ENCODE measurements around the gene ARHGEF28.

ARHGEF28 gene

DNA sequence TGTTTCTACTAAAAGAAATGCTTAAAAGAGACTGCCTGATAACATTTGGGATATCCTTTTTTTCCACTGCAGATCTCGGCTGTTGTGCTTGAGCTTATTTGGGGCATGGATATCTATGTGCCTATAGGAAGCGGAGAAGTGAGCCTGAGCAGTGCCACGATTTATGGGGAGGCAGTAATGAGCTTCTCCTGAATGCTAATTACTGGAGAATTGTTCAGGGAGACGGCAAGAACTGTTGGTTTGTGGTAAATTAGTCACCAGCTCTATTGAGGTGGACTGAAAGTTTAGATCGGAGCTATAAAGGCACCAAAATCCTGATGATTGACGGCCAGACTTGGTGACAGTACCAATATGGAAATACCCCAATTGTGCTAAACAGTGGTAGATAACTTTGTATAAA, 186.5 kb downstream of the ARHGEF28 start:
- no peak for DNase-seq

DNA sequence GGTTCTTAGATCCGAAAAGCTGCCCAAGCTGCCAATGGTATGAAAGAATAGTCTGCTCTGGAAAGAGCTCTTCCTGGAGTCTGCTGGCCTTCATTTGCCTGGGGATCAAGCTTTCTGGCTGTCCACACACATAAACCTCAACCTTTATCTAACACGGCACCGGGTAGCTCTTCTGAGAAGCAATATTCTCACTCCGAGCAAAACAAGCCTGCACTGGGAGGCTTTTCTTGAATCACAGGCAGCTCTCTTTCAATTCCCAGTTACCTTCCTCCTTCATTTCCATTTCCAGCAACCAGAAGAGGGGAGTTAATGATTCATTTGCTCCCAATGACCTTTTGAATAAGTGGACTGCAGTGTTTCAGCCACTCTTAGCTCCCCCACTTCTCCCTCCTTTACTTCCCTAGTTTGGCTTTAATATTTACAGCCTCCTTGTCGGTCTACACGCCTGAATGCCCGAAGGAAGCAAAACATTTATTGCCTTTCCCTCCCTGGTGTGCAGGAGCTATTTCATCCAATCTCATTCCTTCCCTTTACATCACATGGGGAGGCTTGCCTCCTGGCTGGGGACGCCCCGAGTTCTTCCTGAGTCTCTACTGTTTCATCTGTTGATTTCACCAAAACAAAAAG, 187.1 kb downstream of the ARHGEF28 start:
- DNase-seq = no peak

DNA sequence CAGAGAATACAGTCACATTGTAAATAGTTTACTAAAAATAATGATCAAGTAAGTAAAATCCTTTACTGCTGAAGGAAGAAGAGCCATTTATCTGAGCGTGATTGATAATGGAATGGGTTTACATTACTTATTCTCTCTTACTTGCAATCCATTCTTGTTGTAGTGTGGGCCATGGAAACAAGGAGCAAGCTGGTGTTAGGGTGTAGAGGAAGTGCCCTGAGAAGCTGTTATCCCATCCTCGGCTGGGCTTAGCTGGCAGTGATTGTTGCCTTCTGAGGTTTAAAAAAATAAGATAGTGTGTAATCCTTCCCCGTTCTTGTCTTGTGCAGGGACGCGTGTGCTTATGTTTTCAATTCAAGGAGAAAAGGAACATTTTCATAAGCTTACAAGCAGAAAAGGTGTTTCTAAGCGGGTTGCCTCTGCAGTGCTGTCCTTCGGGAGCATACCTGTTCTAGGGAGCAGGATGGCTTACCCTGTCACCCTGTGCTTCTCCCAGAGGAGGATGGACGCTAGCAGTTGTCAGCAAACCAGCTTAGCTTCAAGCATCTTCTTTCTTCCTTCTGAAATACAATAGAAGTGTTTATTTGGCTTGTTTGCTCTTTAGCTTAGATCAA, 188.3 kb downstream of the ARHGEF28 start:
- no peak for DNase-seq

DNA sequence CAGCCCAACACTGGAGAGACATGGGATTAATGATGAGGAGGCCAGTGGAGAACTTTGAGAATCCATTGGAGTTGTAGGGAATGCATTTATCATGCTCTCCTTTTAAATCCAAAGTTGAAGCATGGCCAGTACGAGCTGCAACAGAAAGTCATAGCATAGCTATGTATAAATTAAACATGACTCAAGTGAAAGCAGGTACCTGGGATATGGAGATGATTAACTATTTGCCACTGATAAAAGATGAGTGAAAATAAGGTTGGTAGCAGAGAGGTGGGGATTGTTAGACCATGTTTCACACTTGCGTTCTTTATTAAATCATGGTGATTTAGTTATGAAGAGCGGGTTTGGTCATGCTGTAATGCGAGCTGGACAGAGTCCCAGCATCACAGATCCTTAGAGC, 189.6 kb downstream of the ARHGEF28 start:
- DNase-seq = no peak

DNA sequence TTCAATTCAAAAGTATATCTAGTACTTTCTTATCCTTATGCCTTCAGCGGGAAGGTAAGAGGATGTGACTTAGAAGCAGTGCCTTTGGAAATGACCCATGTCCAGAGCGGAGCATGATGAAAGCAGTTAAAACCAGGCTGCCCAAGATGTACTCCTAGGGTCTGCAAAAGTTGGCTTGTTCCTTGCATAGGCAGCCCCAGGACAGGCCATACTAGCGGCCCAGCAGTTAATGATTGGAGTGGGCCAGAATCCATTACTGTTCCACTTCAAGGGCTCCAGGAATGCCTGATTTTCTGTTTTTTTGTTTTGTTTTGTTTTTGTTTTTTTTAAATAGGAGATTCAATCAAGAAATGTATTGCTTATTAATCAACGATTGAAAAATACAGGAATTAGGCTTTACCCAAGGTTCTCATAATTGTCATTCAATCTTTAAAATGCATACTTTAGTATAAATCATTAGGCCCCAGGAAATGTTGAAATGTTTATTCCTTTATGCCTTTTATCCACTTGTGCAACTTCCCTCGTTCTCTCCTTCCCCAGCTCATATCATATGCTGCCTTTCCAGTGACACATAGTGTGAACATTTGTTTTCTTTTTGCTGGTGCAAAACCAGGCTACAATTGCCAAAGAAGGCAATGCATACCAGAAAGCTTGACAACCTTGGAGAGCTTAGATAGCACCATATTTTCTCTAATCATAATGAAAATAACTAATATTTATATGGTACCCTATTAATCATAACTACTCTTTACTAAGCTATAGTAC, 190.8 kb downstream of the ARHGEF28 start:
- no peak for DNase-seq

DNA sequence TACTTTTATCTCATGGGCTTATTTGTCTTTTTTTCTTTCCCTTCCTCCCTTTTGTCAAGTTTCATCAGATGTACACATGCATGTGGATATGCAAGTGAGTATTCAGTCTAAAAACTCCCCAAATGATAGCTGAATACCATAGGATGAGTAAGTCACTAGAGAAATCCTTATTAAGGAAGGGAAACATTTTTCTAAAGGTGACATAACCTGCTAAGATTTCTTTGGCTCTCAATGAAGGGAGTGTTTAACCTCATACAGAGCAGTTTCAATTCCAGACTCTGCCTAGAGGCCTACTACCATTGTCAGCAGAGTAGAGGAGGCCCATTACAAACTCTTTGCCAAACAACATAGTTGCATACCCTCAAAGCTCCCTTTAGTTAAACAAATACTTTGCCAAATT, 192.4 kb downstream of the ARHGEF28 start:
- no peak for DNase-seq

DNA sequence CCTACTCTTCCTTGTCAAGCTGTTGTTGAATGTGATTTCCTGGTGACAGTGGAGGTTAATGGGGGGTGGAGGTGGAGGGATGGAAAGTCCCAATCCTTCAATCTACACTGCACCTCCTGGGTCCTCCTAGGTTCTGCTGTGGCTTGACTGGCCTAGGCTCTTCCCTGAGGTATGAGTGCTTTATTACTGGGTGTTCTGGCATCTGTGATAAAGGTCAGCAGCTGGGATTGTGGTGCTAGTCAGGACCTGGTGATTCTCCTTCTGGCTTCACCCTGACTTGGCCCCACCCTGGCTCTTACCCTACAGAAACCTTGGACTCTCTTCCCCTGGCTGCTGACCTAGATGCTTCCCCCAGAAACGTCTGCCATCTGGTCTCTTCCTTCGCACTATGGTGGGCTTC, 194.3 kb downstream of the ARHGEF28 start:
- DNase-seq = no peak

DNA sequence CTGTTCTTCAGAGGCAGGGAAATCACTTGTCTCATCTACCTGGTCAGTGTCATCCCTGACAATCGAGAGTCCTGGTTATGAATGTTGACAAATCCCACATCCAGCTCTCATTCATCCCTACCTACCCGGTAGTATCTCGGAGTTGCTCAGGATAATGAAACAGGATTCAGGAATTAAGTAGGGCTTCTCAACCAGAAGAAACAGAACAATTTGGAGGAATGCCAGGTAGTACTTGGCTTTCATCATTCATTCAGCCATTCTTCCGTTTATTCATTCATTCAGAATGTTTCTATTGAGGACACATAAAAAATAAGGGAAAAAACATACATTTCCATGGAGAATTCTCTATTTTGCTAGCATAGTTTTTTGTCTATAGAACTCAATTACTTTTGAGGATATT, 195.0 kb downstream of the ARHGEF28 start:
- DNase-seq = no peak

DNA sequence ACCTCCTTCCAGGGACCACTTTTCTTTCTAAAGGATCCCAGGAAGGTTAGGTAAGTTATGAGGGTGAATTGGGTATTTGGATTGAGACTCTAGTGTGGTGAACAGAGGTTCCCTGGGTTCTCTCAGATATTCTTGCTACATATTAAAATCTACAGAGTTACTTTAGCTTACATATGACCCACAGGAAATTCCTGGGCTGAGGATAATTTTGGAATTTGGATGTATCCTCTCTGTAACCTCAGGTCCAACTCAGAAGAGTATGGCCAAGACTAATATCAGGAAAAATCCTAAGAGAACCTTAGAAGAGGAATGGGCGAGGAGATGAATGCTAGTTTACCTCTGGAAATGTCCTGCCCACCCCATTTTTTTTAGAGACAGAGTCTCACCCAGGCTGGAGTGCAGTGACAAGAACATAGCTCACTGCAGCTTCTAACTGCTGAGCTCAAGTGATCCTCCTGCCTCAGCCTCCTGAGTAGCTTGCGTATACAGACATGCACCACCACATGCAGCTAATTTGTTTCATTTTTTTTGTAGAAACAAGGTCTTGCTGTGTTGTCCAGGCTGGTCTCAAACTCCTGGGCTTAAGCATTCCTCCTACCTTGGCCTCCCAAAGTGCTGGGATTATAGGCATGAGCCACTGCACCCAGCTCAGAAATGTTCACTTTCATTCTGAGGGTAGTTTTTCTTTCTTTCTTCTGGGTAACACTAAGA, 196.4 kb downstream of the ARHGEF28 start:
- DNase-seq = no peak

DNA sequence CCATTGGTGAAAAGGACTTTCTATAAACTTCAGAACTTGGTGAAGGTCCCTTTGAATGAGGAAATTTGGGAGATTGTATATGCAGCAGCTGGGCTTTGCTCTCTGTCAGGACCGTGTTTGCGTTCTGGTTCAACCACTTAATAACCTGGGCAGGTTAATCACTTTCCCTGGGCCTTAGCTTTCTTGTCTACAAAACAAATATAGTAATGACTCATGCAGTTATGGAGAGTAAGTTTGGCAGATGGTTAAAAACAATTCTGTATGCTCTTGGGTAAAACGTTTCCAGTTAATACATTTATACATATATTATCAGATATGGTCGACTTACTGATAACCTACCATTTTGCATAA, 197.0 kb downstream of the ARHGEF28 start:
- no peak for DNase-seq

DNA sequence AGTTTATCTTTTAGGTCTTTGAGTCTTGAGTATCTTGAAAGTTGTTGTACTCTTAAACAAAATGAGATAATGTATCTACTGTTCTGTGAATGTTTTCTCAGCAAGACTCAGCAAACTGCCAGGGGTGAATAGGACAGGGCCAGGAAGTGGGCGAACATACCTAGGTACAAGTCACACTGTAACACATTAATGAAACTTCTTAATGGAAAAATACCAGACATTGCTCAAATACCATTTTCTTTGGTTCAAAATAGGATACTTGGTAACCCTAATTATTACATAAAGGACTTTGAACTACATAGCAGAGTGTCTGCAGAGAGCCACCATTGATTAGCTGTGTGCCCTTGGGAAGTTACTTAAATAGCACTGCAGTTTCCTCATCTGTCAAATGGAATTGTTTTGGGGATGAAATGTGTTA, 197.5 kb downstream of the ARHGEF28 start:
- DNase-seq = no peak

DNA sequence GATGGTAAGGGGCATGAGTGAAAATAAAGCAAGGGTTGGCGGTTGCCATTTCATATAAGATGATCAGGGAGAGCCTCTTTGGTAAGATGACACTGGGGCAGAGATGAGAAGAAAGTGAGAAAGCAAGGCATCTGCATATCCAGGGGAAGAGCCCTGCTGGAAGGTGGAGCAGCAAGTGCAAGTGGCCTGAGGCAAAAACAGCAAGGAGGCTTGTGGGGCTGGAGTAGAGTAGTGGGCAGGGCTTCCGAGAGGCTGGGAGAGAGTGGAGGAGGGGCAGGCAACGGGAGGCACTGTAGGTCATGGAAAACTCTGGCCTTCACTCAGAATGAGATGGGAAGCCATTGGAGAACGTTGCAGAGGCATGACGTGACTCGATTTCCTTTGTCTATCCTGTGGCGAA, 199.2 kb downstream of the ARHGEF28 start:
- DNase-seq = no peak

DNA sequence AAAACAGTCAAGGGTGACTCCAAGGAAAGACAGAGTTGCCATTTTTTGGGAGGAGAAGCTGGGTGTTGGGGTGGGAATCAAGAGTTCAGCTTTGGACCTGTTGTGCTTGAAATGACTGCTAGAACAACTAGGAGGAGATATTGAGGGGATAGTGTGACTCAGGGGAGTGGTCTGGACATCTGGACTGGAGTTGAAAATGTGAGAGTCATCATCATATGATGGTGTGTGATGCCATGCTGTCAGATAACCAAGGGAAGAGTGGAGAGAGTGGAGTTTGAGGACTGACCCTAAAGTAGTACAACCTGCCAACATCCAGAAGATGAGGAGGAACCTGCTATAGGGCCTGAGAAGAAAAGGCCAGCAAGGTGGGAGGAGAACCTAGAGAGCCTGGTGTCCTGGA, 199.7 kb downstream of the ARHGEF28 start:
- DNase-seq = no peak

DNA sequence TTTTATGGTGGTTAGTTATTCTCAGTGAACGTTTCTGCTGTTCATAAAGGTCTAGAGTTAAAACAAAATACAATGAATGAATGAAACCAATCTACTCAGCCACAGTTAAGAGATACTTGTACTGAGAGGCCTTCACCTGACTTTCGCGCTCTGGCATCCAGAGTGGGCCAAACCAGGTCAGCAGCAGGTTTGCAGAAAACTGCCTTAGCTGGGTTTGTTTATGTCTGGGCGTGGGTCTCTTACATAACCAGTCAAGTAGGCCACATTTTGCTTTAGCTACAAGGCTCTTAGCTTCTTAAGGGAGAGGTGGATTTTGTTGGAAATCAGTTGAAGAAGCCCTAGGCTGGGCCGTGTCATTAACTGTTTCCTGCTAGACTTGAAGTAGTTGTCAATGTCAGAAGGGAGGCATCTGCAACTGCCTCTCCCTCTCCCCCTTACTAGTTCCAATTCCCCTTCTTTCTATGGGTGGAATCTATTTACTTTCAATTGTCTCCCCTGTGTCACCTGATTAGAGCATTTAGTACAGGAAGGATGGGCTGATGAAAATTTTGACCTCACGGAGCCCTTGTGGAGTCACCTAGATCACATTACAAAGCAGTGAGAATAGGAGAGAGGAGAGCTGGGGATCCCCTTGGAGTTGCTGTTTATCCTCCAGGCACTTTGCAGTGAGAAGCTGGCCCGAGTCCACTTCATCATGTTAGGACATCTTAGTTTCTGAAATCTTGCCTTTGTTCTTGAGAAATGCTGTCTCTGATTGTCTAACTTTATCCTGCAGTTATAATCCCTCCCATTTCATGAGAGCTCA, 200.5 kb downstream of the ARHGEF28 start:
- DNase-seq = no peak

DNA sequence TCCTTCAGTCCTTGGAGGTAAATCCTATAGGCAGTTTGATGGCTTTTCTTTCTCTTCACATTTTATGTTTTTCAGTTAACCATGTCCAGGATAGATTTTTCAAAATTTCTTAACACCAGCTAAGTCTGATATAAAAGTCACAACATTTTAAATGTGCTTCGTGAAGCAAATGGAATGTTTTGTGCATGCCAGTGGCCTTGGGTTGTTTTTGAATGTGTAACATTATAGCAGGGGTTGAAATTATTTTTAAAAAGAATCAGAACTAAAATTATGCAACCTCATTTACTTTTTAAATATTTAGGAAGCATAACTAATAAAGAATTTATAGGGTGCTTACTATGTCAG, 201.1 kb downstream of the ARHGEF28 start:
- DNase-seq = no peak

DNA sequence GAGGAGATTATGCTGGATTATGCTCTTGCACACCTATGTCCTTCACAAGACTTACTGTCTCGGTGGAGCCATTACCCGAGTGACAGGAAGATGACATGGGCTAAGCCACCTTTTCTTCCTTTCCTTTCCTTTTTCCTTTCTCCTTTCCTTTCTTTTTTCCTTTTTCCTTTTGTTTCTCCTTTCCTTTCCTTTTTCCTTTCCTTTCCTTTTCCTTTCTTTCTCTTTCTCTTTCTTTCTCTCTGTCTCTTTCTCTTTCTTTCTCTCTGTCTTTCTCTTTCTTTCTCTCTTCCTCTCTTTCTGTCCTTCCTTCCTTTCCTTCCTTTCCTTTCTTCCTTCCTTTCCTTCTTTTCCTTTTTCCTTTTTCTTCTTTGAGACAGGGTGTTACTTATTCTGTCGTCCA, 202.5 kb downstream of the ARHGEF28 start:
- DNase-seq = no peak

DNA sequence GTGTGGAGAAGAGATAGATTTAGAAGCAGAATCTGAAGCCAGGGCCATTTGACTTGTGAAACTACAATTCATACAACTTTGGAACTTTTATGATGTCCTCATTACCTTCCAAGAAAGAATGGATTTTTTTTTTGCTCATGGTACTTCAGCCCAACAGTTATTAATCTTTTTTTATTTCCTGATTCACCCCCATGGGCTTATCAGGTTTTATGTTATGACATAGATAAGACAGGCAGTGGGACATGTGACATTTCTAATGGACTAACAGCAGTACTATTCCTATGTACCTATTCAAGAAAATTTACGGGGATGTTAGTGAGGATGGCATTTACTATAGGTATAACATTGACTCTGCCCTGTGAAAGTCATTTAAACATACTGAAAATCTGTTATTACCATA, 204.7 kb downstream of the ARHGEF28 start:
- DNase-seq = no peak

DNA sequence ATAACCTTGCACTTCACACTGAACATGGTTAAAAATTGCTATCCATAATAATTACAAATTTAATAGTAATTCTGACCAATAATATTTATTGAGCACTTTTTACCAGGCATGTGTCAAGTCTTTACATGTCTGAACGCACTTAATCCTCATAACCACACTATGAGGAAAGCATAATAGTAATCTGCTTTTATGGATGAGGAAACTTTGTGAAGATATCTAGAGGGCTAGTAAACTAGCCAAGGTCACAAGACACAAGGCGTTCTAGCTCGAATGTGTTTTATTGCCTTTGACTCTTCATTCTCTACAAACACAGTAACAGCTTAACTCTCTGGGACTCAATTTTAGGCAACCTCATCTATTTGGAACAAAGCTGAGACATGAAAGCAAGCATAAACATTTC, 205.1 kb downstream of the ARHGEF28 start:
- no peak for DNase-seq

DNA sequence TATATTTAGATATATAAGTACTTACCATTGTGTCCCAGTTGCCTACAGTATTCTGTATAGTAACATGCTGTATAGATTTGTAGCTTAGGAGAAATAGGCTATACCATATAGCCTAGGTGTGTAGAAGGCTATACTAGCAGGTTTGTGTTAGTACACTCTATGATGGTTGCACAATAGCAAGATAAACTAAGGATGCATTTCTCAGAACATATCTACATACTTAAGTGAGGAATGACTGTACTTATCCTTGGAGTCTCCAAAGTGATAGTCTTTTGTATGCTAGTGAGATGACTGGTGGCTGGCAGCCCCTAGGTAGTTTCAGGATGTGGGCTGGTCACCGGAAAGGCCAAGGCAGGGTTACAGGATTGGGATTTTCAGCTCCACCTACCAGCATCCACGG, 208.7 kb downstream of the ARHGEF28 start:
- no peak for DNase-seq

DNA sequence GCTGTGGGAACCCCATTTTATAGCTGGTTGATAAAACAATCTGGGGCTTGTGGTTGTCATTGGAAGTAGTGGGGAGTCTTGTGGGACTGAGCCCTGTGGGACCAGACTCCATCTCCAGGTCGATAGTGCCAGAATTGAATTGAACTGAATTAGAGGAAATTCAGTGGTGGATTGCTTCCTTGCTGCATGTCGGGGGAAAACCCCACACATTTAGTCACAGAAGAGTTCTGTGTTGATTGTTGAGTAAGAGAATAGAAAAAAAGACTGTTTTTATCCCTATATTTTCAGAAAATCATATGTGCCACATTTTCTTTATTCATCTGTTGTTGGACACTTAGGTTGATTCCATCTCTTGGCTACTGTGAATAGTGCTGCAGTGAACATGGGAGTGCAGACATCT, 209.7 kb downstream of the ARHGEF28 start:
- no peak for DNase-seq

DNA sequence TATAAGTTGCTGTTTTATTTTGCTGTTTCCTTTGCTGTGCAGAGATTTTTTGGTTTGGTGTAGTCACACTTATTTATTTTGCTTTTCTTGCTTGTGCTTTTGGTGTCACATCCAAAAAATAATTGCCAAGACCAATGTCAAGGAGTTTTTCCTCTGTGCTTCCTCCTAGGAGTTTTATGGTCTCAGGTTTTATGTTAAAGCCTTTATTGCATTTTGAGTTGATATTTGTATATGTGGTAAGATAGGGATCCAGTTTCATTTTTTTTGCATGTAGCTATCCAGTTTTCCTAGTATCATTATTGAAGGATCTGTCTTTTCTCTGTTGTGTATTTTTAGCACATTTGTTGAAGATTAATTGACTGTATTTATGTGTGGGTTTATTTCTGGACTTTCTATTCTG, 210.6 kb downstream of the ARHGEF28 start:
- DNase-seq = no peak

DNA sequence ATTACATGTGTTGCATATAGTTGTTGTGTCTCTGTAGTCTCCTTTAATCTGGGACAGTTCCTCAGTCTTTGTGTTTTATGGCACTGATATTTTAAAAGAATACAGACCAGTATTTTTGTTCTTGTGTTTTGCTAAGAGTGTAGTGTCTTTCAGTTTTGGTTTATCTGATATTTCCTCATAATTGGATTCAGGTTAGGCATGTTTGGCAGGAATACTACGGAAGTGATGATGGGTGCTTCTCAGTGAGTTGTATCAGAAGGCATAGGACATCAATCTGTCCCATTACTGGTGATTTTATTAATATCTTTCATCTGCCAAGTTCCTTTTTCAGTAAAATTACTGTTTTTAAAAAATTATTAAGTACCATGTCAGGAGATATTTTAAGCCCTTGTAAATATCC, 212.9 kb downstream of the ARHGEF28 start:
- no peak for DNase-seq
